ENCODE data around the gene ARPIN.

DNA sequence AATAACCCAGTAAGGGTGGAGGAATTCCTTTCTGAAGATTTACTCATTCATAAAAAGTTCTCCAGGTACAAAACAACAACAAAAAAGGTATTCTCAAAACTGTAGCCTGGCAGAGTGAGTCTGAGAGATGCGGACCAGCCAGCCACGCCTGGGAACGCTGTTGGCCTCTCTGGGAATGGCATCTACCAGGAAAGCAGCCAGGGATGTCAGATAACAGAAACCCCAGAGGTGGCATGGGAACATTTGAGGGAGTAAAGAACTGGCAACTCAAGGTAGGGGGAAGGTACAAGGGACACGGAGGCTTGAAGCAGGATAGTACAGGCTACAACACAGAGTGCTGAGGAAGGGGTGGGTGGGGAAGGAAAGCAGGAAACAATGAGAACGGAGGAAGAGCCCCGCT lies 11.9 kb downstream of the ARPIN start:
- TF ChIP-seq POLR2A (IDR thresholded peaks at IDR 0.05) (no peak), CTCF (IDR thresholded peaks at IDR 0.05) (no peak)

All from thyroid gland (tissue), 4 donors.